GM12874 (cell line): ENCODE measurements around the gene CDKN2A.

Experiments
- TF ChIP-seq, protein P1 (sequence below): IDR thresholded peaks from 2 replicates; pipeline ENCODE4 v1.5.1; 2011; ENCODE audit warnings: low read depth, mild to moderate bottlenecking, control low read depth, low read length, moderate library complexity; ENCODE audit not compliant: insufficient read depth

CDKN2A gene

GRCh38 chr9:22026696-22027095 lies 32.5 kb upstream of the CDKN2A start:
- TF ChIP-seq, protein P1, sequence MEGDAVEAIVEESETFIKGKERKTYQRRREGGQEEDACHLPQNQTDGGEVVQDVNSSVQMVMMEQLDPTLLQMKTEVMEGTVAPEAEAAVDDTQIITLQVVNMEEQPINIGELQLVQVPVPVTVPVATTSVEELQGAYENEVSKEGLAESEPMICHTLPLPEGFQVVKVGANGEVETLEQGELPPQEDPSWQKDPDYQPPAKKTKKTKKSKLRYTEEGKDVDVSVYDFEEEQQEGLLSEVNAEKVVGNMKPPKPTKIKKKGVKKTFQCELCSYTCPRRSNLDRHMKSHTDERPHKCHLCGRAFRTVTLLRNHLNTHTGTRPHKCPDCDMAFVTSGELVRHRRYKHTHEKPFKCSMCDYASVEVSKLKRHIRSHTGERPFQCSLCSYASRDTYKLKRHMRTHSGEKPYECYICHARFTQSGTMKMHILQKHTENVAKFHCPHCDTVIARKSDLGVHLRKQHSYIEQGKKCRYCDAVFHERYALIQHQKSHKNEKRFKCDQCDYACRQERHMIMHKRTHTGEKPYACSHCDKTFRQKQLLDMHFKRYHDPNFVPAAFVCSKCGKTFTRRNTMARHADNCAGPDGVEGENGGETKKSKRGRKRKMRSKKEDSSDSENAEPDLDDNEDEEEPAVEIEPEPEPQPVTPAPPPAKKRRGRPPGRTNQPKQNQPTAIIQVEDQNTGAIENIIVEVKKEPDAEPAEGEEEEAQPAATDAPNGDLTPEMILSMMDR: no peak

DNA sequence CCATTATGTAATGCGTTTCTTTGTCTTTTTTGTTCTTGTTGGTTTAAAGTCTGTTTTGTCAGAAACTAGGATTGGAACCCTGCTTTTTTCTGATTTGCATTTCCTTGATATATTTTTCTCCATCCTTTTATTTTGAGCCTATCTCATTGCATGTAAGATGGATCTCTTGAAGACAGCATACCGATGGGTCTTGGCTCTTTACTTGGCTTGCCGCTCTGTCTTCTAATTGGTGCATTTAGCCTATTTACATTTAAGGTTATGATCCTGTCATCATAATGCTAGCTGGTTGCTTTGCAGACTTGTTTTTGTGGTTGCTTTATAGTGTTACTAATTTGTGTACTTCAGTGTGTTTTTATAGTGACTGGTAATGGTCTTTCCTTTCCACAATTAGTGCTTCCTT lies 28.2 kb upstream of the CDKN2A start:
- TF ChIP-seq, protein P1: no peak

GRCh38 chr9:22010866-22011625 lies 16.9 kb upstream of the CDKN2A start:
- TF ChIP-seq, protein P1: no peak

GRCh38 chr9:22009506-22009867 lies 15.3 kb upstream of the CDKN2A start:
- TF ChIP-seq, protein P1: no peak

GRCh38 chr9:22008717-22009505 lies 14.7 kb upstream of the CDKN2A start, which contains the start of gene CDKN2B:
Gene CDKN2B, minus strand, starts transcription at chr9:22009305. Its CDS starts 352 bp downstream, at chr9:22008953.
- TF ChIP-seq, protein P1: peak; percentile 98

GRCh38 chr9:22008384-22008716 lies 14.2 kb upstream of the CDKN2A start:
- TF ChIP-seq, protein P1: no peak

DNA sequence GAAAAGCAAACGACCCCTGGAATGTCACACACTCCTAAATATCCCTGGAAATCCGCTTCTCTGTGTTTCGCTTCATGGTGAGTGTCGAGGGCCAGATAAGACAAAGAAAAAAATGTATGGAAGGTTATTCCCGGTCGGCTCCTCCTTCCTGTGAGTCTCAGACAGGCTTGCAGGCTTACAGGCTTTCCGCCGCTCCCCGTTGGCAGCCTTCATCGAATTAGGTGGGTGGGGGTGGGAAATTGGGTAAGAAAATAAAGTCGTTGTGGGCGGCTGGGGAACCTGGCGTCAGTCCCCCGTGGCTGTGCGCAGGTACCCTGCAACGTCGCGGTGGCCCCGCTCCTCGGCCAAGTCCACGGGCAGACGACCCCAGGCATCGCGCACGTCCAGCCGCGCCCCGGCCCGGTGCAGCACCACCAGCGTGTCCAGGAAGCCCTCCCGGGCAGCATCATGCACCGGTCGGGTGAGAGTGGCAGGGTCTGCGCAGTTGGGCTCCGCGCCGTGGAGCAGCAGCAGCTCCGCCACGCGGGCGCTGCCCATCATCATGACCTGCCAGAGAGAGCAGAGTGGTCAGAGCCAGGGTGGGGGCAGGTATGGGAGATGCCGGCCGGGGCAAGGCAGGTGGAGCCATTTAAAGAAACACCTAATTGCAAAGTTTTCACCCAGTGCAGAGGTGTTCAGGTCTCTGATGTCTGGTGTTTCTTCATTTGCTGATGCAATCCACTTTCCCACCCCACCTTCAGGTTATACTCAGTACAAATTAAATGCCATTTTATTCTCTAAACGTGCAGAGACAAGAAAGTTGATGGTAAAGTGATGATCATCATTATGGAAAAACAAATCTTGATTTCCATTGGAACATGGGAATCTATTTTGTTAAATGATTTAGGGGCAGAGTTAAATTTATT lies 11.8 kb upstream of the CDKN2A start:
- TF ChIP-seq, protein P1: no peak
